Measurements from ENCODE around the gene KRT80. TPM values are rescaled to one million over a fixed set of nuclear protein-coding genes. Genes with fewer than 3 reads are reported as not detected.

KRT80 gene
- polyA plus RNA-seq, 2 of the 4 experiments (the other 2 are of a cell fraction) = 38.3 to 63.1 TPM

GRCh38 chr12:52147964-52148463, 43.8 kb downstream of the KRT80 start (continued):
- TF ChIP-seq REST (IDR thresholded peaks at IDR 0.05) (no peak), ZC3H11A (IDR thresholded peaks at IDR 0.05) (peak; percentile 1; the same call in 1 of the 2 replicates), KDM1A (IDR thresholded peaks at IDR 0.05; ENCODE audit: low read depth) (no peak), FOSL2 (IDR thresholded peaks at IDR 0.05) (no peak), FOSL2 (CRISPR knock-in tag; IDR thresholded peaks at IDR 0.05) (peak; percentile 26), JUNB (IDR thresholded peaks at IDR 0.05) (no peak), EHMT2 (IDR thresholded peaks at IDR 0.05; ENCODE audit: low read depth) (no peak), ELK1 (IDR thresholded peaks at IDR 0.05; ENCODE audit: low read depth, low read length) (no peak), SMC3 (IDR thresholded peaks at IDR 0.05) (no peak), TP53 (CRISPR knock-in tag; IDR thresholded peaks at IDR 0.05) (peak; percentile 87), HEYL (CRISPR knock-in tag; IDR thresholded peaks at IDR 0.05) (peak; percentile 84), MAZ (IDR thresholded peaks at IDR 0.05; ENCODE audit: borderline replicate concordance, low read depth, low read length) (no peak), E2F6 (IDR thresholded peaks at IDR 0.05; ENCODE audit: borderline replicate concordance, low read depth) (peak; percentile 48; the same call in 1 of the 2 replicates), NR3C1 (IDR thresholded peaks at IDR 0.05) (no peak)

GRCh38 chr12:52147367-52147963, 44.3 kb downstream of the KRT80 start:
- ATAC-seq (peak; percentile 46 to 71), DNase-seq (ENCODE audit: low read depth in 1 of 2, low spot score in 1 of 2) (peak; percentile 96 to 100), FAIRE-seq (peak; percentile 65)
- H3K4me1 ChIP-seq = peaks cover 93% of the 10 kb centered on the region
- H3K4me2 ChIP-seq = peak overlapping the region; percentile 76
- H3K9me3 ChIP-seq = no peaks in the 10 kb centered on the region
- POLR2A ChIA-PET = interaction anchor here (0.5 to 3.7 kb wide), 29 partner anchors 8 to 859 kb away, joined by 3 to 75 read pairs (median 4); partner anchors contain the start of genes ATG101, EIF4B, KRT7 and KRT8
- no peak overlapping the region for H3K4me3 ChIP-seq
- H3K27ac ChIP-seq = peak overlapping the region; percentile 100
- CTCF ChIA-PET = interaction anchor here (1.0 to 19.3 kb wide), 22 partner anchors 7 to 832 kb away, joined by 3 to 833 read pairs (median 5); partner anchors contain the start of gene KRT7
- WGBS (ENCODE audit: missing lambda C conversion rate) = 1% methylated on average over 11 of the region's 17 CpGs
- peak; percentile 97 to 99 for TF ChIP-seq EP300 (IDR thresholded peaks at IDR 0.05)
- TF ChIP-seq ZSCAN20 (CRISPR knock-in tag; IDR thresholded peaks at IDR 0.05) = peak; percentile 85; the same call in 1 of the 2 replicates
- peak; percentile 70 for TF ChIP-seq FOXS1 (CRISPR knock-in tag; IDR thresholded peaks at IDR 0.05)
- TF ChIP-seq FOSL2 (IDR thresholded peaks at IDR 0.05) = peak; percentile 99
- TF ChIP-seq FOSL2 (CRISPR knock-in tag; IDR thresholded peaks at IDR 0.05) = peak; percentile 100
- no peak for TF ChIP-seq REST (IDR thresholded peaks at IDR 0.05)
- peak; percentile 98 for TF ChIP-seq GATA3 (IDR thresholded peaks at IDR 0.05; ENCODE audit: borderline replicate concordance)
- TF ChIP-seq ZC3H11A (IDR thresholded peaks at IDR 0.05) = no peak
- TF ChIP-seq FOSB (CRISPR knock-in tag; IDR thresholded peaks at IDR 0.05) = peak; percentile 95
- peak; percentile 97 for TF ChIP-seq JUNB (IDR thresholded peaks at IDR 0.05)
- TF ChIP-seq HES2 (IDR thresholded peaks at IDR 0.05) = 0 out of 2 replicates have a peak, but pooled peaks have one; percentile 17
- no peak for TF ChIP-seq CBX2 (IDR thresholded peaks at IDR 0.05; ENCODE audit: borderline replicate concordance, low read depth)
- TF ChIP-seq CHD2 (IDR thresholded peaks at IDR 0.05; ENCODE audit: low read length, partially characterized antibody) = no peak
- TF ChIP-seq RCOR1 (IDR thresholded peaks at IDR 0.05; ENCODE audit: low read depth, low read length) = no peak
- TF ChIP-seq HDAC2 (IDR thresholded peaks at IDR 0.05) = 0 out of 2 replicates have a peak, but pooled peaks have one; percentile 43
- no peak; the same call in 2 of the 3 replicates for TF ChIP-seq NR3C1 (IDR thresholded peaks at IDR 0.05)
- TF ChIP-seq MAZ (IDR thresholded peaks at IDR 0.05; ENCODE audit: borderline replicate concordance, low read depth, low read length) = peak; percentile 27; the same call in 1 of the 2 replicates
- peak; percentile 97 for TF ChIP-seq HOXB5 (CRISPR knock-in tag; IDR thresholded peaks at IDR 0.05)
- TF ChIP-seq ELK1 (IDR thresholded peaks at IDR 0.05; ENCODE audit: low read depth, low read length) = no peak
- no peak for TF ChIP-seq POLR2A (IDR thresholded peaks at IDR 0.05; ENCODE audit: low read length)
- TF ChIP-seq CBX8 (IDR thresholded peaks at IDR 0.05) = no peak
